ENCODE data around the gene DCT.

Gene DCT

GRCh38 chr13:94408314-94409036, 71.0 kb downstream of the DCT start:
- no peaks in the 10 kb centered on the region for H3K4me1 ChIP-seq (ENCODE audit: control insufficient read depth in 2 of 2, insufficient read depth in 2 of 2, low read length in 2 of 2)
- no peak overlapping the region for H3K27ac ChIP-seq (ENCODE audit: low read depth in 2 of 2, low read length in 2 of 2)
- no peaks in the 10 kb centered on the region for H3K27me3 ChIP-seq (ENCODE audit: control insufficient read depth in 2 of 2, insufficient read depth in 2 of 2, low read length in 2 of 2)
- no peaks in the 10 kb centered on the region for H3K36me3 ChIP-seq (ENCODE audit: control insufficient read depth in 2 of 2, insufficient read depth in 2 of 2, low read length in 2 of 2)
- H3K9ac ChIP-seq (ENCODE audit: low read depth in 1 of 2, low read length in 2 of 2), result no peak overlapping the region
- no peak overlapping the region for H3K4me3 ChIP-seq (ENCODE audit: low read length in 2 of 2)
- no peaks in the 10 kb centered on the region for H3K9me3 ChIP-seq (ENCODE audit: control insufficient read depth in 2 of 2, low read length in 2 of 2)

- no peaks in the 10 kb centered on the region for H3K9me3 ChIP-seq (ENCODE audit: control insufficient read depth in 2 of 2, low read length in 2 of 2)
- no peaks in the 10 kb centered on the region for H3K27me3 ChIP-seq (ENCODE audit: control insufficient read depth in 2 of 2, insufficient read depth in 2 of 2, low read length in 2 of 2)
- H3K4me1 ChIP-seq (ENCODE audit: control insufficient read depth in 2 of 2, insufficient read depth in 2 of 2, low read length in 2 of 2), result no peaks in the 10 kb centered on the region
- H3K9ac ChIP-seq (ENCODE audit: low read depth in 1 of 2, low read length in 2 of 2), result no peak overlapping the region
- H3K27ac ChIP-seq (ENCODE audit: low read depth in 2 of 2, low read length in 2 of 2), result no peak overlapping the region
- no peaks in the 10 kb centered on the region for H3K36me3 ChIP-seq (ENCODE audit: control insufficient read depth in 2 of 2, insufficient read depth in 2 of 2, low read length in 2 of 2)
- no peak overlapping the region for H3K4me3 ChIP-seq (ENCODE audit: low read length in 2 of 2)
These were observed 78.6 kb downstream of the DCT start for GRCh38 chr13:94400874-94401273.

- no peaks in the 10 kb centered on the region for H3K4me1 ChIP-seq (ENCODE audit: control insufficient read depth in 2 of 2, insufficient read depth in 2 of 2, low read length in 2 of 2)
- H3K27me3 ChIP-seq (ENCODE audit: control insufficient read depth in 2 of 2, insufficient read depth in 2 of 2, low read length in 2 of 2), result no peaks in the 10 kb centered on the region
- no peak overlapping the region for H3K9ac ChIP-seq (ENCODE audit: low read depth in 1 of 2, low read length in 2 of 2)
- no peaks in the 10 kb centered on the region for H3K36me3 ChIP-seq (ENCODE audit: control insufficient read depth in 2 of 2, insufficient read depth in 2 of 2, low read length in 2 of 2)
- no peak overlapping the region for H3K4me3 ChIP-seq (ENCODE audit: low read length in 2 of 2)
- no peak overlapping the region for H3K27ac ChIP-seq (ENCODE audit: low read depth in 2 of 2, low read length in 2 of 2)
- no peaks in the 10 kb centered on the region for H3K9me3 ChIP-seq (ENCODE audit: control insufficient read depth in 2 of 2, low read length in 2 of 2)
These were observed 79.7 kb downstream of the DCT start for GRCh38 chr13:94399812-94400211.

GRCh38 chr13:94395860-94396259, 83.6 kb downstream of the DCT start:
- no peaks in the 10 kb centered on the region for H3K9me3 ChIP-seq (ENCODE audit: control insufficient read depth in 2 of 2, low read length in 2 of 2)
- no peaks in the 10 kb centered on the region for H3K4me1 ChIP-seq (ENCODE audit: control insufficient read depth in 2 of 2, insufficient read depth in 2 of 2, low read length in 2 of 2)
- no peak overlapping the region for H3K9ac ChIP-seq (ENCODE audit: low read depth in 1 of 2, low read length in 2 of 2)
- no peaks in the 10 kb centered on the region for H3K36me3 ChIP-seq (ENCODE audit: control insufficient read depth in 2 of 2, insufficient read depth in 2 of 2, low read length in 2 of 2)
- no peak overlapping the region for H3K27ac ChIP-seq (ENCODE audit: low read depth in 2 of 2, low read length in 2 of 2)
- H3K27me3 ChIP-seq (ENCODE audit: control insufficient read depth in 2 of 2, insufficient read depth in 2 of 2, low read length in 2 of 2), result no peaks in the 10 kb centered on the region
- no peak overlapping the region for H3K4me3 ChIP-seq (ENCODE audit: low read length in 2 of 2)

GRCh38 chr13:94394723-94395122, 84.8 kb downstream of the DCT start:
- H3K27me3 ChIP-seq (ENCODE audit: control insufficient read depth in 2 of 2, insufficient read depth in 2 of 2, low read length in 2 of 2), result no peaks in the 10 kb centered on the region
- no peaks in the 10 kb centered on the region for H3K36me3 ChIP-seq (ENCODE audit: control insufficient read depth in 2 of 2, insufficient read depth in 2 of 2, low read length in 2 of 2)
- no peaks in the 10 kb centered on the region for H3K9me3 ChIP-seq (ENCODE audit: control insufficient read depth in 2 of 2, low read length in 2 of 2)
- no peak overlapping the region for H3K9ac ChIP-seq (ENCODE audit: low read depth in 1 of 2, low read length in 2 of 2)
- no peak overlapping the region for H3K4me3 ChIP-seq (ENCODE audit: low read length in 2 of 2)
- H3K4me1 ChIP-seq (ENCODE audit: control insufficient read depth in 2 of 2, insufficient read depth in 2 of 2, low read length in 2 of 2), result no peaks in the 10 kb centered on the region
- H3K27ac ChIP-seq (ENCODE audit: low read depth in 2 of 2, low read length in 2 of 2), result no peak overlapping the region

- no peak overlapping the region for H3K9ac ChIP-seq (ENCODE audit: low read depth in 1 of 2, low read length in 2 of 2)
- H3K9me3 ChIP-seq (ENCODE audit: control insufficient read depth in 2 of 2, low read length in 2 of 2), result no peaks in the 10 kb centered on the region
- no peaks in the 10 kb centered on the region for H3K4me1 ChIP-seq (ENCODE audit: control insufficient read depth in 2 of 2, insufficient read depth in 2 of 2, low read length in 2 of 2)
- H3K4me3 ChIP-seq (ENCODE audit: low read length in 2 of 2), result no peak overlapping the region
- H3K27me3 ChIP-seq (ENCODE audit: control insufficient read depth in 2 of 2, insufficient read depth in 2 of 2, low read length in 2 of 2), result no peaks in the 10 kb centered on the region
- H3K27ac ChIP-seq (ENCODE audit: low read depth in 2 of 2, low read length in 2 of 2), result no peak overlapping the region
- no peaks in the 10 kb centered on the region for H3K36me3 ChIP-seq (ENCODE audit: control insufficient read depth in 2 of 2, insufficient read depth in 2 of 2, low read length in 2 of 2)
These were observed 88.6 kb downstream of the DCT start for GRCh38 chr13:94390881-94391280.

- H3K27me3 ChIP-seq (ENCODE audit: control insufficient read depth in 2 of 2, insufficient read depth in 2 of 2, low read length in 2 of 2), result no peaks in the 10 kb centered on the region
- no peak overlapping the region for H3K4me3 ChIP-seq (ENCODE audit: low read length in 2 of 2)
- no peaks in the 10 kb centered on the region for H3K9me3 ChIP-seq (ENCODE audit: control insufficient read depth in 2 of 2, low read length in 2 of 2)
- H3K9ac ChIP-seq (ENCODE audit: low read depth in 1 of 2, low read length in 2 of 2), result no peak overlapping the region
- H3K27ac ChIP-seq (ENCODE audit: low read depth in 2 of 2, low read length in 2 of 2), result no peak overlapping the region
- no peaks in the 10 kb centered on the region for H3K4me1 ChIP-seq (ENCODE audit: control insufficient read depth in 2 of 2, insufficient read depth in 2 of 2, low read length in 2 of 2)
- no peaks in the 10 kb centered on the region for H3K36me3 ChIP-seq (ENCODE audit: control insufficient read depth in 2 of 2, insufficient read depth in 2 of 2, low read length in 2 of 2)
These were observed 89.7 kb downstream of the DCT start for GRCh38 chr13:94389604-94390351.

- H3K9me3 ChIP-seq (ENCODE audit: control insufficient read depth in 2 of 2, low read length in 2 of 2), result no peaks in the 10 kb centered on the region
- no peak overlapping the region for H3K9ac ChIP-seq (ENCODE audit: low read depth in 1 of 2, low read length in 2 of 2)
- no peaks in the 10 kb centered on the region for H3K36me3 ChIP-seq (ENCODE audit: control insufficient read depth in 2 of 2, insufficient read depth in 2 of 2, low read length in 2 of 2)
- H3K4me1 ChIP-seq (ENCODE audit: control insufficient read depth in 2 of 2, insufficient read depth in 2 of 2, low read length in 2 of 2), result no peaks in the 10 kb centered on the region
- H3K4me3 ChIP-seq (ENCODE audit: low read length in 2 of 2), result no peak overlapping the region
- no peaks in the 10 kb centered on the region for H3K27me3 ChIP-seq (ENCODE audit: control insufficient read depth in 2 of 2, insufficient read depth in 2 of 2, low read length in 2 of 2)
- H3K27ac ChIP-seq (ENCODE audit: low read depth in 2 of 2, low read length in 2 of 2), result no peak overlapping the region
These were observed 92.4 kb downstream of the DCT start for GRCh38 chr13:94387047-94387446.

Measured in mucosa of rectum (tissue), 2 donors.